ACHN (cell line): ENCODE data around the gene CHST9.
"Not testable (repeated sequence)": the region's sequence is repeated elsewhere in the genome, so short reads cannot be mapped to it uniquely, and the experiment has no call there.

Experiments used
- DNase-seq: peaks from one replicate; pipeline ENCODE4 v3.0.0-alpha.2; 2015
- in situ Hi-C: cut with HindIII; loops from 2 replicates; pipeline ENCODE4 v1.10.0; 2017; ENCODE audit warnings: low sequenced_read_pairs, low pct_ligation_motif_present, low pct_unique_long_range_greater_than_20kb

Gene CHST9

GRCh38 chr18:27181726-27182125, 3.4 kb downstream of the CHST9 start:
- DNase-seq = peak; percentile 24
- in situ Hi-C loops = no loop called here

GRCh38 chr18:27178424-27178823, 6.7 kb downstream of the CHST9 start:
- no peak for DNase-seq
- in situ Hi-C loops = no loop called here

- no peak for DNase-seq
- in situ Hi-C loops = no loop called here
Measured at GRCh38 chr18:27175914-27176313, 9.2 kb downstream of the CHST9 start.

DNA sequence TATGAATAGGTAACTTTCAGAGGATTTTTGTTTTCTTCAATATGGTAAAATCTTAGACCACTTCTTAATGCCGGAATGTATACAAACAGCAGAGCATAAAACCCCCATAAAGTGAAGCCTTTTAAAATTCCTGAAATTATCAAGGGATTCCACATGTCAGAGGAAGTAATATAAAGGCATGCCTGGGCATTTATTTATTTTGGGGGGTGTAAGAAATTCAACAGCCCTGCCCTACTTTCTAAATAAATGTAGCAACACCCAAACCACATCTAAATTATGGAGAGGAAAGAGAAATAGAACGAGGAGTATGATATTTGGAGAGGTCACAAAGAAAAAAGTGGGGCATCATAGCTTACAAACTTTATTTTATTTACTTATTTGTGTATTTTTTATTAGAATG, 9.9 kb downstream of the CHST9 start:
- in situ Hi-C loops = no loop called here
- DNase-seq = no peak

DNA sequence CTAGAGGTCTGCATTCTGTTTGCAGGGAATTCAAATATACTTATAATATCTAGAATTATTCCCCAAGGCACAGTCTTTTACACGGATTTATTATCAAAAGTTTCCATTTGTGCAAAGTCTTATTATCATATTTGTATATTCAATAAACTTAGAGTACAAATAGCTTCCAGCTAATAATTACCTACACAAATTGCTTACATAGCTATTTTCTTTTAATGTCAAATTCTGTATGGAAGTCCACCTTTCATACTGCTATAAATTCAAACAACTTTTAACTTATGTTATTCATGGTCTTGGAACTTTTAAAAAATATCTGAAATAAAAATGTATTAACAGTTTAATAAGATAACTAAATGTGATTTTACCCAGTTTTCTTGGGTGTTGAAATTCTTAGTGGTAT, 13.1 kb downstream of the CHST9 start:
- DNase-seq = no peak
- in situ Hi-C loops = no loop called here

GRCh38 chr18:27165412-27165811, 19.7 kb downstream of the CHST9 start:
- no peak for DNase-seq
- in situ Hi-C loops = no loop called here

- in situ Hi-C loops = no loop called here
- no peak for DNase-seq
Measured at GRCh38 chr18:27164905-27165304, 20.2 kb downstream of the CHST9 start.

GRCh38 chr18:27163197-27163716, 21.9 kb downstream of the CHST9 start:
- in situ Hi-C loops, DNase-seq: not testable (repeated sequence)

DNA sequence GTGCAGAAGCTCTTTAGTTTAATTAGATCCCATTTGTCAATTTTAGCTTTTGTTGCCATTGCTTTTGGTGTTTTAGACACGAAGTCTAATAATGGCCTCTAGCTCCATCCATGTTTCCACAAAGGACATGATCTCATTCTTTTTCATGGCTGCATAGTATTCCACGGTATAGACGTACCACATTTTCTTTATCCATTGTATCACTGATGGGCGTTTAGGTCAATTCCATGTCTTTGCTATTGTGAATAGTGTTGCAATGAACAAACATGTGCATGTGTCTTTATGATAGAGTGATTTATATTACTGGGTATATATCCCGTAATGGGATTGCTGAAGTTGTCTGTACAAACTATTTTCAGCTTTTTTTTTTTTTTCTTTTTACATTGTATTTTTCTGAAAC, 35.9 kb downstream of the CHST9 start:
- DNase-seq, in situ Hi-C loops: not testable (repeated sequence)

- in situ Hi-C loops = no loop called here
- no peak for DNase-seq
Measured at GRCh38 chr18:27144672-27145071, 40.4 kb downstream of the CHST9 start.

DNA sequence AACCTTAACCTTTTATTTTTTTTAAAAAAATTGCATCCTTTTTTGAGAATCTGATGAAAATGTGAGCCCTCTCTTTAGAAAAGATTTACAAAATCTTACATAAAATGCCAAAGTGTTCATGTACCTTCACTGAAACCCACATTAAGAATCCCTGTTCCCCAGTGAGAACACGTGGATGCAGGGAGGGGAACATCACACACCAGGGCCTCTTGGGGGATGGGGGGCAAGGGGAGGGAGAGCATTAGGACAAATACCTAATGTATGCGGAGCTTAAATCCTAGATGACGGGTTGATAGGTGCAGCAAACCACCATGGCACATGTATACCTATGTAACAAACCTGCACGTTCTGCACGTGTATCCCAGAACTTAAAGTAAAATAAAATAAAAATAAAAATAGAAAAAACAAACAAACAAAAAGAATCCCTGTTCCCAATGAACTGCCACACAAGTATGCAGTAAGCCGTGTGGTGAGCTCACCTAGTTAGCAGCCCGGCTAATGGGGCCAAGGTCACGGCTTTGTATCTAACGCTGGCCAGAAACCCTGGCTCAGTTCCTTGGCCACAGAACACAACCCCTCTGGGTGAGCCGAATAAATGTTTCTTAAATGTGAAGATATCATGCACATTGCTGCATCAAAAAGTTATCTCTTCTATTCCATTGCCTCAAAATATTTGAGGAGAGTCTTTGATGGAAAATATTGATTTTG, 41.4 kb downstream of the CHST9 start:
- in situ Hi-C loops = no loop called here
- peak; percentile 63 for DNase-seq

GRCh38 chr18:27142891-27143290, 42.2 kb downstream of the CHST9 start:
- in situ Hi-C loops = no loop called here
- peak; percentile 42 for DNase-seq

GRCh38 chr18:27141876-27142275, 43.2 kb downstream of the CHST9 start:
- no peak for DNase-seq
- in situ Hi-C loops = no loop called here

- in situ Hi-C loops = no loop called here
Measured at GRCh38 chr18:27138079-27138478, 47.0 kb downstream of the CHST9 start.

GRCh38 chr18:27136208-27136535, 48.9 kb downstream of the CHST9 start:
- in situ Hi-C loops = no loop called here
- DNase-seq = peak; percentile 96

More at GRCh38 chr18:27138079-27138478, 47.0 kb downstream of the CHST9 start:
- no peak for DNase-seq

DNA sequence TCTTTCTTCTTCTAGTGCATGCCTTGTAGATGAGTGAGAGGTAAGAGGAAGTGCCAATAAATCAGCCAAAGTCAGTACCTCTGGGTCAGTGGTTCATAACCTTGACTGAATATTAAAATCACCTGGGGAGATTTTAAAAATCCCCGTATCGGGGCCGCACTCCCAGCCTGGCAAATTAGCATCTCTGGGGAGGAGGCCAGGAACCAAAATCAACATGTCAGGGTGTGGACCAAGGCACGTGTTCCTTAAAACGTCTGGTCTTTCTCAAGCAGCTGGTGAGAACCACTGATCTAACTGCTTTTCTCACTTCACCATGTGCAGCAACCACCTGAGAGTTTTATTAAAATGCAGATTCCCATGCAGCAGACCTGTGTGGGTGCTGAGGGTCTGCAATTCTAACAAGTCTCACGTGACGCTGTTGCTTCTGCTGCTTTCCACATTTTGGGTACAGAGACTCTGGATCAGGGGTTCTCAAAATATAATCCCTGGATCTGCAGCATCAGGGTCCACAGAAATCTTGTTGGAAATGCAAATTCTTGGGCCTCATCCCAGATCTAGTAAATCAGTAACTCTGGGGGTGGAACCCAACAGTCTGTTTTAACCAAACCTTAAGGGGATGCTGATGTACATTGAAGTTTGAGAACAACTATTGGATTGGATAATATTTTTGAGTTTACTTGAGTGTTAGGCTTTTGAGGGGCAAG, 49.5 kb downstream of the CHST9 start:
- peak; percentile 59 for DNase-seq
- in situ Hi-C loops = no loop called here

GRCh38 chr18:27130065-27130630, 55.0 kb downstream of the CHST9 start:
- no peak for DNase-seq
- in situ Hi-C loops = no loop called here

- no peak for DNase-seq
- in situ Hi-C loops = no loop called here
Measured at GRCh38 chr18:27124196-27124595, 60.9 kb downstream of the CHST9 start.

GRCh38 chr18:27121108-27121507, 64.0 kb downstream of the CHST9 start:
- no peak for DNase-seq
- in situ Hi-C loops = no loop called here

DNA sequence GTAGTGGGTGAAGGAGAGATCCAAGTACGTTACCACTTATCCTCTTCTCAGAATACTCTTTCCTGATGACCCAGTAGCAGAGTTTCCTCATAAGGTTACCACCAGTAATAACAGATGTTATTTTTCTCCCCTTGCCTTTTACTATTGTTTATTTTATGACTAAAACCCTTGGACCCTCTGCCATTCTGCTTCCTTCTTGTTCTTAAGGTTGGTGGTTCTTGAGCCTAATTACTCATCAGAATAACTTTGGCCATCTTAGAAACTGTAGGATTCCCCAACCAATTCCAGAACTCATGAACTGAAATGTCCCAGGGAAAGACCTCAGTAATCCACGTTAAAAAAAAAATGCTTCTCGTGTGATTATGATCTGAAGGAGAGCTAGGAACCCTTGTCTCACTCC, 64.9 kb downstream of the CHST9 start:
- no peak for DNase-seq
- in situ Hi-C loops = no loop called here
